Astrocyte of the spinal cord (primary cell): ENCODE results near the gene ITGB5.
"Not testable (repeated sequence)": the region's sequence is repeated elsewhere in the genome, so short reads cannot be mapped to it uniquely, and the experiment has no call there.

Experiments
- DNase-seq: peaks from one replicate; pipeline ENCODE4 v3.0.0; 2011; ENCODE audit warnings: low read depth, low spot score
- H3K4me3 ChIP-seq: 2 replicates; pipeline ENCODE4 v1.5.1; 2011; ENCODE audit warnings: low read depth, mild to moderate bottlenecking, low read length, moderate library complexity
- in situ Hi-C: cut with HindIII; loops from 2 replicates; pipeline ENCODE4 v1.10.0; 2017; ENCODE audit warnings: low sequenced_read_pairs
- TF ChIP-seq, protein P1 (sequence below): IDR thresholded peaks from 2 replicates; pipeline ENCODE4 v1.5.1; 2012; ENCODE audit warnings: low read depth, mild to moderate bottlenecking, low read length, inconsistent platforms

ITGB5 gene

DNA sequence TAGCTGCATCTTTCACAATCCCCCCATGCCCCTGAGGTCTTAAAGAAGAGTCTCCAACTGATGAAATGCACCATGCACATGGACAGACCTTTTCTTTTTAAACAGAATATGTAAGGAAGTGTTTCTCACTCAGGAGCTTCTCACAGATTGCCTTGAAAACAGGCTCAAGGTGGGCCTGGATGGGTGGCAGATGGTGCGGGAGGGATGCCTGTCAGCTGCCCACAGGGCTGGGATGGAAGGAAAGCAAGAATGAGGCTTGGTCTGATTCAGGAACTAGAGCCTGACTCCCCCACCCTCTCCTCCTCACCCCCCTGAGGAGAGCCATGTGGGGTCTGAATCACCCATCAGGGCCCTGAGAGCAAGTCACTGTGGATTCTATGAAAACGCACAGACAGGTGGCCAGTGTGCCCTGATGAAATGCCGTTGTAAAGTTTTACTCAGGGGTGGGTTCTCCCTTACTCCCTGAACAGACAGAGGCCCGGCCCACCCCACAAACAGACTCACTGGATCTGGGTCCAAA lies 89.7 kb downstream of the ITGB5 start:
- no peak overlapping the region for H3K4me3 ChIP-seq
- in situ Hi-C loops, result no loop called here
- TF ChIP-seq, protein P1, sequence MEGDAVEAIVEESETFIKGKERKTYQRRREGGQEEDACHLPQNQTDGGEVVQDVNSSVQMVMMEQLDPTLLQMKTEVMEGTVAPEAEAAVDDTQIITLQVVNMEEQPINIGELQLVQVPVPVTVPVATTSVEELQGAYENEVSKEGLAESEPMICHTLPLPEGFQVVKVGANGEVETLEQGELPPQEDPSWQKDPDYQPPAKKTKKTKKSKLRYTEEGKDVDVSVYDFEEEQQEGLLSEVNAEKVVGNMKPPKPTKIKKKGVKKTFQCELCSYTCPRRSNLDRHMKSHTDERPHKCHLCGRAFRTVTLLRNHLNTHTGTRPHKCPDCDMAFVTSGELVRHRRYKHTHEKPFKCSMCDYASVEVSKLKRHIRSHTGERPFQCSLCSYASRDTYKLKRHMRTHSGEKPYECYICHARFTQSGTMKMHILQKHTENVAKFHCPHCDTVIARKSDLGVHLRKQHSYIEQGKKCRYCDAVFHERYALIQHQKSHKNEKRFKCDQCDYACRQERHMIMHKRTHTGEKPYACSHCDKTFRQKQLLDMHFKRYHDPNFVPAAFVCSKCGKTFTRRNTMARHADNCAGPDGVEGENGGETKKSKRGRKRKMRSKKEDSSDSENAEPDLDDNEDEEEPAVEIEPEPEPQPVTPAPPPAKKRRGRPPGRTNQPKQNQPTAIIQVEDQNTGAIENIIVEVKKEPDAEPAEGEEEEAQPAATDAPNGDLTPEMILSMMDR, result no peak
- no peak for DNase-seq

DNA sequence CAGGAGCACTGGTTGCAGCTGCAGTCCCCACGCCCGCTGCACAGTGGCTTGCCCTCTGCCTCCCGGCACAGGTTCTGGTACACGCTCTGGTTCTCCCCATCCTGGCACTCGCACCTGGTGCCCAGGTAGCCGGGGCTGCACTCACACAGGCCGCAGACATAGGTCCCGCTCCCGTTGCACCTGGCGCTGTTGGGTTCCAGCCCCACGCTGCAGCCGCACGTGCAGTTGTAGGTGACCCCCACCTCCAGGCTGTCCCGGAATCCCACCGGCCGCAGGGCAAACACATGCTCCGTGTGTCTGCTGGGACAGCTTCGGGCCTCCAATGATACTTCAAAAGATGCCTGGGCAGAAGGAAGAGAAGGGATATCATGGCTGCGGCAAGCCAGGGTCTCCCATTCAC lies 90.7 kb downstream of the ITGB5 start:
- DNase-seq, result no peak
- TF ChIP-seq, protein P1, result no peak
- in situ Hi-C loops, result no loop called here
- no peak overlapping the region for H3K4me3 ChIP-seq

DNA sequence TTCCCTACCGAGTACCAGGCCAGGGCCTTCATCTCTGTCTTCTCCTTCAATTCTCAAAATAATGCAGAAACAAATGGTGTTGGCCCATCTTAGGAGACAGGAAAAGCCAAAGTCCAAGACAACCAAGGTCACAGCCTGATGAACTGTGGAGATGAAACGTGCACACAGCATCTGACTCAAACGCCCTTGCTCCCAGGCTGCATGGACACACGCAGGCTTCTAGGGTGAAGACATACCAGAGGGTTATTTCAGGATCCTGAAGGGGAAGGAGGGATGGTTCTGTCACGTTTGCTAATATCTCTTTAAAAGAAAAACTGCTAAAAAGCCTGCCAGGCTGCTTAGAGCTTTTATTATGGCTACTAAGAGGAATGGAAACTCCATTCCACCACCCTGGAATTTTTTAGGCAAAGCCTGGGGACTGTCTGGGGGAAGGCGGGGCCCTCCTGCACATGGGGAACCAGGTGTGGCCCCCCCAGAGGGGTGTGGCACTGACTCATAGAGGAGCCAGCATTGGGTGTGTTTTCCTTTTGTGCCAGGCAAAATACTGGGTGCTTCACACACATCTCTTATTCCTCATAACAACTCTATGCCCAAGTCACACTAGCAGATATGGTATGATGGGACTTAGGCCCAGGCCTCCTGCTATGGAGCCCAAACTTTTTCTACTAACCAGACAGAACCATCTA lies 94.0 kb downstream of the ITGB5 start:
- in situ Hi-C loops, result no loop called here
- DNase-seq, result no peak
- TF ChIP-seq, protein P1, result no peak
- H3K4me3 ChIP-seq, result no peak overlapping the region

DNA sequence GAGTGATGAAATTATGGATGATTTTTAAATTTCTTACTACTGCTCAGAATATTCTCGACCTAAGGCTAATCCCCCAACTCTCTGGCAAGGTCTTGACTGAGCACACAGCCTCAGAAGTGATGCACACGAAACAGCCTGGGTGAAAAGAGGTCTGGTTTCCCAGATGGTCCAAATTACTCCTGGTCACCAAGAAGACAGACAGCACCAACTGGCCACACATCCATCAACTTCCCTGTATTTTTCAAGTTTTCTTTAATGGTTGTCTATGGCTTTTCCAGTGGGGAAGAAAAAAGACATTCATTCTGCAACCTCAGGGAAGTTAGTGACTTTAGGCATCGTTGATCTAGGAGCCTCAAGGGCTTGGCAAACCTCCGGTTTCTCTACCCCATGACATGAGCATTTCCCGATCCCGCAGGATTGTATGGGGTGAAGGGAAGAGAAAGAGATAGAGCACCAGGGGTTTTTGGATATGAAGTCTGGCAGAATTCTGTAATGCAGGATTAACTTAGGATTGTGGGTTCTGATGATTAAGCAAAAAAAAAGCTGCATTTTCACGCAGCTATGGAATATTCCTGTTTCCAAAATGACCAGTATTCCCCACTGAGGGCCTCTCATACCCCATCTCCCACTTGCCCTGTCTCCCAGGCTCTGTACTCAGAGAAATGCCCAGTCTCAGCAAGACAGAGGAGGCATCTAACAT lies 94.7 kb downstream of the ITGB5 start:
- no peak overlapping the region for H3K4me3 ChIP-seq
- in situ Hi-C loops, result no loop called here
- no peak for DNase-seq
- TF ChIP-seq, protein P1, result no peak

DNA sequence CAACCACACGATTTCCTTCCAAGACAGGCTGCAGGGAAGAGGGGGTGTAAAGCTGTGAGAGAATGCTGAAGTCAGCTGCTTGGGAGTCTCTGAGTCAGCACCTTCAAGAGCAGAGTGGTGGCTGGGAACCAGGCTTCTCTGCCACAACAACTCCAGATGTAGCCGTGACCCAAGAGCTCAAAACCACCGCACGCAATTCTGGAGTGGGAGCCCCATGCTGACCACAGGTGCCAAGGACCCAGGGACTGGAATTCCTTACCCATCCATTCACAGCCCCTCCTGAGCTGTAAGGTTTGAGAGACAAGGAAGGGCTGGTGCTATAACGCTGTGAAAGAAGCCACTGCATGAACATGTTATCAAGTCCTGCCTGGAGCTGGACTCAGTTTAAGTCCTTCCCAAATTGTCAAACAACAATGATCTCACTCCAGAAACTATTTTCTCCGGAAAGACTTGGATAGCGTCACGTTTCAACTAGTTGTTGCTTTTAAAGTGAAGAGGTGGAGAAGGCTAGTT lies 95.5 kb downstream of the ITGB5 start:
- H3K4me3 ChIP-seq, result no peak overlapping the region
- peak; percentile 94 for DNase-seq
- in situ Hi-C loops, result no loop called here
- TF ChIP-seq, protein P1, result no peak

DNA sequence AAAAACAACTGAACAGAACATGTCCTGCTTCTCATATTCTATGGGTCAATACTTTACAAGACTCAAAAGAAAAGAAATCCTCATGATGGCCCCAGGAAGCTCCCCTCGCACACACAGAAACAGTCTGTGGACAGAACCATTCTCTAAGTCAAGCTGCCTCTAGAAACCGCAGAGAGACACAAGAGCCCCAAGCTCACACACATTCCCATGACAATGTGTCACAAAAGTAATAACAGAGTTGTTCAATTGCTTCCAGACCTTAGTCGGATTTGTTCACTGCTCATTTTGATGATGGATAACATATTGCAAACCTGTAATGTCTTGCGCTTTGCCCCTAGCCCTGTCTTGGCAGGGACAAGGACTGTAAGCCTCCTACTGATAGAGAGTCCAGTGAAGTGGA lies 96.0 kb downstream of the ITGB5 start:
- H3K4me3 ChIP-seq, result no peak overlapping the region

DNA sequence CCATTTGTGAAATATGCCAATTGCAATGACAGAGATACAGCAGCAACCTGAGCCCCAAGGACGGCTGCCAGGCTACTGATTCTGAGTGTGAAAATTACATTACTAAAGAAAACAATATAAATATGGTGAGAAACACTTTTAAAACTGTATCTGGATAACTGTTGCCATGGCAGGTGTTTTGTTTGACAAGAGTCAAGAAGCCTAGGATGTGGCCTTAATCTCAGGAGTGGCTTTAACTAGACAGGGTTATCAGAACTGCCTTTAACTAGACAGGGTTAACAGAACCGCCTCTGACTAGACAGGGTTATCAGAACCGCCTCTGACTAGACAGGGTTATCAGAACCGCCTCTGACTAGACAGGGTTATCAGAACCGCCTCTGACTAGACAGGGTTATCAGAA lies 98.1 kb downstream of the ITGB5 start:
- DNase-seq, in situ Hi-C loops, H3K4me3 ChIP-seq: not testable (repeated sequence)

More for the DNA sequence above, 96.0 kb downstream of the ITGB5 start:
- TF ChIP-seq, protein P1, result no peak
- in situ Hi-C loops, result no loop called here
- no peak for DNase-seq
